Measurements from ENCODE around the gene NPIPB6. TPM values are rescaled to one million over a fixed set of nuclear protein-coding genes. Genes with fewer than 3 reads are reported as not detected.

NPIPB6 gene
- polyA plus RNA-seq, 2 donors = 0.21 to 0.77 TPM

DNA sequence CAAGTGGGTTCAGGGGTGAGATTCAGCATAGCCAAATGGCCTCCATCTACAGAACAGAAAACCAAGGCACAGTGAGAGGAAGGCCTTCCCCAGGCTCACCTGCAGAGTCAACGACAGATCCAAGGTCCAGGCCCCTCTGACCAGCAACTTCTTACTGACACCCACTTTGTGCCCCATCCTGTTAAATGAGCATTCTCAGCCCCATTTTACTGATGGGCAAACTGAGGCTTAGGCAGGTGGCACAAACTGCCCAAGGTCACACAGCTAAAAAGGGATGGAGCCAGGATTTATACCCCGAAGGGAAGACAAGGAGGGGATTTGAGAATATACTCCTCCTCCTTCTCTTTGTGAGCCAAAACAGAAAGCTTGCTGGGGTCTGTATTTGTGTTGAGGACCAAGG lies 61.7 kb downstream of the NPIPB6 start:
- Histone ChIP-seq H3K9me3 (ENCODE audit: control insufficient read depth in 2 of 2, insufficient read depth in 1 of 2, low read depth in 1 of 2, low read length in 1 of 2) (peaks cover 0 to 4% of the 10 kb centered on the region in 2 donors), H3K27me3 (ENCODE audit: control insufficient read depth in 1 of 2, insufficient read depth in 2 of 2, low read length in 2 of 2) (no peaks in the 10 kb centered on the region), H3K36me3 (ENCODE audit: control insufficient read depth in 2 of 2, insufficient read depth in 2 of 2, low read length in 1 of 2) (no peaks in the 10 kb centered on the region), H3K27ac (ENCODE audit: low read depth in 2 of 2, low read length in 1 of 2) (no peak overlapping the region), H3K4me3 (ENCODE audit: low read depth in 1 of 2, low read length in 2 of 2) (no peak overlapping the region), H3K4me1 (ENCODE audit: control insufficient read depth in 2 of 2, insufficient read depth in 2 of 2, low read length in 1 of 2) (no peaks in the 10 kb centered on the region)
- 72 to 81% methylated on average over 2 of the region's 2 CpGs for WGBS, 2 donors

- Histone ChIP-seq H3K27ac (ENCODE audit: low read depth in 2 of 2, low read length in 1 of 2) (no peak overlapping the region), H3K4me1 (ENCODE audit: control insufficient read depth in 2 of 2, insufficient read depth in 2 of 2, low read length in 1 of 2) (no peaks in the 10 kb centered on the region), H3K27me3 (ENCODE audit: control insufficient read depth in 1 of 2, insufficient read depth in 2 of 2, low read length in 2 of 2) (no peaks in the 10 kb centered on the region), H3K9me3 (ENCODE audit: control insufficient read depth in 2 of 2, insufficient read depth in 1 of 2, low read depth in 1 of 2, low read length in 1 of 2) (peaks cover 0 to 4% of the 10 kb centered on the region in 2 donors), H3K36me3 (ENCODE audit: control insufficient read depth in 2 of 2, insufficient read depth in 2 of 2, low read length in 1 of 2) (no peaks in the 10 kb centered on the region), H3K4me3 (ENCODE audit: low read depth in 1 of 2, low read length in 2 of 2) (no peak overlapping the region)
- 83 to 85% methylated on average over 6 of the region's 6 CpGs for WGBS, 2 donors
Observed at GRCh38 chr16:28301154-28301553, 62.2 kb downstream of the NPIPB6 start.

- H3K4me1 ChIP-seq (ENCODE audit: control insufficient read depth in 2 of 2, insufficient read depth in 2 of 2, low read length in 1 of 2) = peaks cover 0 to 1% of the 10 kb centered on the region in 2 donors
- 91 to 94% methylated on average over 5 of the region's 5 CpGs for WGBS, 2 donors
- H3K36me3 ChIP-seq (ENCODE audit: control insufficient read depth in 2 of 2, insufficient read depth in 2 of 2, low read length in 1 of 2) = no peaks in the 10 kb centered on the region
- no peak overlapping the region for H3K4me3 ChIP-seq (ENCODE audit: low read depth in 1 of 2, low read length in 2 of 2)
- peaks cover 0 to 4% of the 10 kb centered on the region in 2 donors for H3K9me3 ChIP-seq (ENCODE audit: control insufficient read depth in 2 of 2, insufficient read depth in 1 of 2, low read depth in 1 of 2, low read length in 1 of 2)
- no peak overlapping the region for H3K27ac ChIP-seq (ENCODE audit: low read depth in 2 of 2, low read length in 1 of 2)
- H3K27me3 ChIP-seq (ENCODE audit: control insufficient read depth in 1 of 2, insufficient read depth in 2 of 2, low read length in 2 of 2) = no peaks in the 10 kb centered on the region
Observed at GRCh38 chr16:28300327-28300726, 63.0 kb downstream of the NPIPB6 start.

DNA sequence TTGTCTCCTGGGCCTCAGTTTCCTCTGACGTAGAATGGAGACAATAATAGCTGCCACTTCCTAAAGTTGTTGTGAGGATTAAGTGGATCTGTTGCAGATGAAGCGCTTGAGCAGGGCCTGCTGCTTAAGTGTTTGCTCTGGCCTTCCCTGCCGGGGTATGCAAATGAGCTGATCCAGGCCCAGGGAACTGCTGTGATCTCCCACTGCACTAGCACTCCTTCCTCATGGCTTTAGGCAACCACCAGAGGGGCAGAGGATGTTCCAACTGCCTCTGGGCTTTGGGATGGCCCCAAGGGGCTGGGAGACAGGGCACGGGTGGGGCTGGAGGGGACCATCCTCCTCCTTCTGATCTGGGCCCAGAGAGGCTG lies 64.8 kb downstream of the NPIPB6 start:
- H3K27me3 ChIP-seq (ENCODE audit: control insufficient read depth in 1 of 2, insufficient read depth in 2 of 2, low read length in 2 of 2) = no peaks in the 10 kb centered on the region
- H3K36me3 ChIP-seq (ENCODE audit: control insufficient read depth in 2 of 2, insufficient read depth in 2 of 2, low read length in 1 of 2) = no peaks in the 10 kb centered on the region
- no peak overlapping the region for H3K4me3 ChIP-seq (ENCODE audit: low read depth in 1 of 2, low read length in 2 of 2)
- 68 to 80% methylated on average over 4 of the region's 4 CpGs for WGBS, 2 donors
- peaks cover 0 to 4% of the 10 kb centered on the region in 2 donors for H3K9me3 ChIP-seq (ENCODE audit: control insufficient read depth in 2 of 2, insufficient read depth in 1 of 2, low read depth in 1 of 2, low read length in 1 of 2)
- no peak overlapping the region for H3K27ac ChIP-seq (ENCODE audit: low read depth in 2 of 2, low read length in 1 of 2)
- H3K4me1 ChIP-seq (ENCODE audit: control insufficient read depth in 2 of 2, insufficient read depth in 2 of 2, low read length in 1 of 2) = peaks cover 0 to 5% of the 10 kb centered on the region in 2 donors

DNA sequence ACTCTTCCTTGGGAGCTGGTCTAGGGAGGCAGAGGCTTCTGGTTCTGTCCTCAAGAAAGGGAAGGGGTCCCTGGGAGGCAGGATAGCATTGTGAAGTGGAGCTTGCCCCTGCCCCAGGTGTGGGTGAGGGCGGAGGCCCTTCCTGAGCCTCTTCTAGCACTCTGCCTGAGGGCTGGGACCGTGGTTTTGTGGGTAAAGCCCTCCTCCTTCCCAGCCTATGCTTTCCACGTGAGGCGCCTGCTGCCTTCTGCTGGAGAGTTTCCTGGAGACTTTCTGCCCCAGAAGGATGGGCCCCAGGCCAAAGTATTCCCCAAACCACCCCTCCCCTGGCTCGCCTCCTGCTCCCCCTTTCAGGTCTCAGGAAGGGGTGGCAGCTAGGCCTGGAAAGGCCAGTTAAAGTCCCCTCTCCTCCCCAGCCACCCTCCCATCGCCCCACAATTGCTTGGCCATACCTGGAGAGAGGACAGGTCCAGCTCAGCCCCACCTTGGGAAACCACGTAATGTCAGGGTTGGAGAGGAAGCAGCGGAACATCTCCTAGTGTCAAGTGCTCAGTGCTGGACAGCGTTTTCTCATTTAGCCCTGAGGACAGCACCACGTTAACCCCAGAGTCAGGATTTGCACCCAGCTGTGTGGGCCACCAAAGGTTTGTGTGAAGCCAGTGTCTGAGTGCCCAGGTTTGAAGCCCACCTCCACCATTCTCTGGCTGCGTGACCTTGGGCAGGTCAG lies 65.4 kb downstream of the NPIPB6 start:
- WGBS, 2 donors = 59% methylated on average over 11 of the region's 11 CpGs
- Histone ChIP-seq H3K27ac (ENCODE audit: low read depth in 2 of 2, low read length in 1 of 2) (no peak overlapping the region), H3K9me3 (ENCODE audit: control insufficient read depth in 2 of 2, insufficient read depth in 1 of 2, low read depth in 1 of 2, low read length in 1 of 2) (peaks cover 0 to 4% of the 10 kb centered on the region in 2 donors), H3K4me1 (ENCODE audit: control insufficient read depth in 2 of 2, insufficient read depth in 2 of 2, low read length in 1 of 2) (peaks cover 2 to 5% of the 10 kb centered on the region in 2 donors), H3K27me3 (ENCODE audit: control insufficient read depth in 1 of 2, insufficient read depth in 2 of 2, low read length in 2 of 2) (no peaks in the 10 kb centered on the region), H3K4me3 (ENCODE audit: low read depth in 1 of 2, low read length in 2 of 2) (no peak overlapping the region), H3K36me3 (ENCODE audit: control insufficient read depth in 2 of 2, insufficient read depth in 2 of 2, low read length in 1 of 2) (no peaks in the 10 kb centered on the region)

- Histone ChIP-seq H3K36me3 (ENCODE audit: control insufficient read depth in 2 of 2, insufficient read depth in 2 of 2, low read length in 1 of 2) (no peaks in the 10 kb centered on the region), H3K9me3 (ENCODE audit: control insufficient read depth in 2 of 2, insufficient read depth in 1 of 2, low read depth in 1 of 2, low read length in 1 of 2) (peaks cover 0 to 4% of the 10 kb centered on the region in 2 donors), H3K27me3 (ENCODE audit: control insufficient read depth in 1 of 2, insufficient read depth in 2 of 2, low read length in 2 of 2) (no peaks in the 10 kb centered on the region), H3K27ac (ENCODE audit: low read depth in 2 of 2, low read length in 1 of 2) (no peak overlapping the region), H3K4me3 (ENCODE audit: low read depth in 1 of 2, low read length in 2 of 2) (no peak overlapping the region), H3K4me1 (ENCODE audit: control insufficient read depth in 2 of 2, insufficient read depth in 2 of 2, low read length in 1 of 2) (peaks cover 6 to 10% of the 10 kb centered on the region in 2 donors)
- 51 to 54% methylated on average over 2 of the region's 2 CpGs for WGBS, 2 donors
Observed at GRCh38 chr16:28297308-28297707, 66.0 kb downstream of the NPIPB6 start.

DNA sequence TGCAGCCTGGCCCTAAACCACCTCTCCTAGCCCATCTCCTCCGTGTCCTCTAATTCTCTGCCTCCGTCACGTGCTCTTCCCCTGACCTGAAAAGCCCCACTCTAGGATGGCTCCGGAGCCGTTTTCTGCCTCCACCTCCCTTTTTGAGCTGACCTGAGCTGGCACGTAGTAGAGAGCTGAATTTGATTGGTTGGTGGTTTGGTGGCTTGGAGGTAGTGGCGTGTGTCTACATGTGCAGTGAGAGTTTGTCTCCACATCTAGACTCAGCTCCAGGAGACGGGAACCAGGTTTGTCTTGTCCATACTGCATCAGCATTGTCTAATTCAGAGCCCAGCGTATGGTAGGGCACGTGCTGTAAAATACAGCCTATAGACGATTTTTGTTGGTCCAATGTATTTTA lies 68.0 kb downstream of the NPIPB6 start:
- Histone ChIP-seq H3K9me3 (ENCODE audit: control insufficient read depth in 2 of 2, insufficient read depth in 1 of 2, low read depth in 1 of 2, low read length in 1 of 2) (peaks cover 0 to 4% of the 10 kb centered on the region in 2 donors), H3K4me1 (ENCODE audit: control insufficient read depth in 2 of 2, insufficient read depth in 2 of 2, low read length in 1 of 2) (peaks cover 9 to 10% of the 10 kb centered on the region in 2 donors), H3K4me3 (ENCODE audit: low read depth in 1 of 2, low read length in 2 of 2) (no peak overlapping the region), H3K27ac (ENCODE audit: low read depth in 2 of 2, low read length in 1 of 2) (no peak overlapping the region), H3K36me3 (ENCODE audit: control insufficient read depth in 2 of 2, insufficient read depth in 2 of 2, low read length in 1 of 2) (no peaks in the 10 kb centered on the region), H3K27me3 (ENCODE audit: control insufficient read depth in 1 of 2, insufficient read depth in 2 of 2, low read length in 2 of 2) (no peaks in the 10 kb centered on the region)
- WGBS, 2 donors = 63 to 75% methylated on average over 11 of the region's 11 CpGs

DNA sequence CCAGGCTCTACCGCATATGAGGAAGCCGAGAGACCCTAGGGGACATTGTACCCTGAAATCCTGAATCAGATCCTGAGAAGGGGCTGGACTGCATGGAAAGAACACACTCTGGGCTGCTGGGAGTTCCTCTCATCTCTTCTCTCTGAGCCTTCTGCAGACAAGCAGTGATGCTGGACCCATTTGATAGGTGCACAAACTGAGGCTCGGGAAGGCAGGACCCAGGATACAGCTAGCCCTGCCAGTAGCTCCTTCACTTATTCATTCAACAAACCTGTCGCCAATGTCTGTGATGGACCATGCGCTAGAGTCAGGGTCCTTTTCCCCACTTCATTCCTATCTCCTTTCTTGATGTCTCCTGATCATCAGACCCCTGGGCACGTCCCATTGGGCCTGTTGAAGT lies 69.1 kb downstream of the NPIPB6 start:
- no peaks in the 10 kb centered on the region for H3K36me3 ChIP-seq (ENCODE audit: control insufficient read depth in 2 of 2, insufficient read depth in 2 of 2, low read length in 1 of 2)
- H3K4me3 ChIP-seq (ENCODE audit: low read depth in 1 of 2, low read length in 2 of 2) = no peak overlapping the region
- WGBS, 2 donors = 85 to 90% methylated on average over 6 of the region's 6 CpGs
- no peak overlapping the region for H3K27ac ChIP-seq (ENCODE audit: low read depth in 2 of 2, low read length in 1 of 2)
- H3K9me3 ChIP-seq (ENCODE audit: control insufficient read depth in 2 of 2, insufficient read depth in 1 of 2, low read depth in 1 of 2, low read length in 1 of 2) = no peaks in the 10 kb centered on the region
- H3K27me3 ChIP-seq (ENCODE audit: control insufficient read depth in 1 of 2, insufficient read depth in 2 of 2, low read length in 2 of 2) = no peaks in the 10 kb centered on the region
- H3K4me1 ChIP-seq (ENCODE audit: control insufficient read depth in 2 of 2, insufficient read depth in 2 of 2, low read length in 1 of 2) = peaks cover 9 to 10% of the 10 kb centered on the region in 2 donors

DNA sequence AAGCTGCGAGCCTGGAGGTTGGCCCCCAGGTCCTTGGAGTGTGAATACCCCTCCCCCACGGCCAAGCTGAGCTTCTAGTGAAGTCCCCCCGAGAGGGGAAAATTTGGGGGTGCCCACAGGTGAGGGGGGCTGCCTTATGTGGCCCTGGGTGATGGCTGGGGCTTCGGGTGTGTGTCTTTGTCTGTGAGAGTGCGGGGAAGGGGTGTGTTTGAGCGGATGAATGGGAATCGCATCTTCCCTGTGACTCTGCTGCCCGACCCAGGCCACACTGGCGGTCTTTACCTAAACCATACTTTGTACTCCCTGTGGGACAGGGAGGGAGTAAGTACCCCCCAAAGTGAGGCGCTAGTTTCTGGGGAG lies 69.7 kb downstream of the NPIPB6 start:
- H3K27me3 ChIP-seq (ENCODE audit: control insufficient read depth in 1 of 2, insufficient read depth in 2 of 2, low read length in 2 of 2) = no peaks in the 10 kb centered on the region
- H3K27ac ChIP-seq (ENCODE audit: low read depth in 2 of 2, low read length in 1 of 2) = no peak overlapping the region
- H3K36me3 ChIP-seq (ENCODE audit: control insufficient read depth in 2 of 2, insufficient read depth in 2 of 2, low read length in 1 of 2) = no peaks in the 10 kb centered on the region
- peaks cover 9 to 10% of the 10 kb centered on the region in 2 donors for H3K4me1 ChIP-seq (ENCODE audit: control insufficient read depth in 2 of 2, insufficient read depth in 2 of 2, low read length in 1 of 2)
- no peaks in the 10 kb centered on the region for H3K9me3 ChIP-seq (ENCODE audit: control insufficient read depth in 2 of 2, insufficient read depth in 1 of 2, low read depth in 1 of 2, low read length in 1 of 2)
- WGBS, 2 donors = 21 to 35% methylated on average over 10 of the region's 10 CpGs
- peak overlapping the region in 1 of 2 donors; percentile 56 for H3K4me3 ChIP-seq (ENCODE audit: low read depth in 1 of 2, low read length in 2 of 2)

Data from esophagus (tissue), 2 donors.